DND-41 (cell line): ENCODE measurements around the gene CREB3L4.

Source experiments
- EZH2 ChIP-seq: IDR thresholded peaks from 3 replicates; pipeline ENCODE4 v1.6.1; 2012; ENCODE audit warnings: borderline replicate concordance, low read depth, mild to moderate bottlenecking, moderate library complexity, low read length, inconsistent platforms; ENCODE audit not compliant: severe bottlenecking
- TF ChIP-seq, protein P1 (sequence below): IDR thresholded peaks from 2 replicates; pipeline ENCODE4 v1.5.1; 2012; ENCODE audit warnings: borderline replicate concordance, low read length, moderate library complexity, mild to moderate bottlenecking; ENCODE audit not compliant: poor library complexity, severe bottlenecking; ENCODE audit errors: extremely low read depth

DNA sequence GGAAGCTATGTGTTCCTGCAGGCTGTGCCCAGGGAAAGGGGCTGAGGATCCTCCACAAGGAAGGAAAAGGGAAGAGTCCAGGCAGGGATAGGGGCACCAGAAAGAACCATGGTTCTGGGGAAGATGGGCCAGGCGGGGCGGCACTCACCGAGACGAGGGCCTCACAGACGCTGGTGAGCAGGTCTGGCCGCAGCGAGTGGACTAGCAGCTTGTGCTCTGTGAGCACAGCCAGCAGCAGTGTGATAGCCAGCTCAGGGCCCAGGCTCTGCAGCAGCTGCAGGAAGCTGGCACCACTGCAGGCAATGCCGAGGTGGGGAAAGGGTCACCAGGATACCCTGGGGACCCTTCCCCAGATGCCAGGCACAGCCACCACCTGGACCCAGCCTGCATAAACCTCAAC is 26.9 kb upstream of the CREB3L4 start:
- no peak for TF ChIP-seq EZH2
- TF ChIP-seq, protein P1, sequence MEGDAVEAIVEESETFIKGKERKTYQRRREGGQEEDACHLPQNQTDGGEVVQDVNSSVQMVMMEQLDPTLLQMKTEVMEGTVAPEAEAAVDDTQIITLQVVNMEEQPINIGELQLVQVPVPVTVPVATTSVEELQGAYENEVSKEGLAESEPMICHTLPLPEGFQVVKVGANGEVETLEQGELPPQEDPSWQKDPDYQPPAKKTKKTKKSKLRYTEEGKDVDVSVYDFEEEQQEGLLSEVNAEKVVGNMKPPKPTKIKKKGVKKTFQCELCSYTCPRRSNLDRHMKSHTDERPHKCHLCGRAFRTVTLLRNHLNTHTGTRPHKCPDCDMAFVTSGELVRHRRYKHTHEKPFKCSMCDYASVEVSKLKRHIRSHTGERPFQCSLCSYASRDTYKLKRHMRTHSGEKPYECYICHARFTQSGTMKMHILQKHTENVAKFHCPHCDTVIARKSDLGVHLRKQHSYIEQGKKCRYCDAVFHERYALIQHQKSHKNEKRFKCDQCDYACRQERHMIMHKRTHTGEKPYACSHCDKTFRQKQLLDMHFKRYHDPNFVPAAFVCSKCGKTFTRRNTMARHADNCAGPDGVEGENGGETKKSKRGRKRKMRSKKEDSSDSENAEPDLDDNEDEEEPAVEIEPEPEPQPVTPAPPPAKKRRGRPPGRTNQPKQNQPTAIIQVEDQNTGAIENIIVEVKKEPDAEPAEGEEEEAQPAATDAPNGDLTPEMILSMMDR = no peak
